H1 (cell line): ENCODE measurements around the gene VPS37C. TPM values are rescaled to one million over a fixed set of nuclear protein-coding genes. Genes with fewer than 3 reads are reported as not detected.

Experiments
- CTCF ChIA-PET: fragments of 300-600 bp; sonication (Branson Sonifier 250); formaldehyde crosslinking; loops from one replicate; lab custom pipeline; 2021; ENCODE audit not compliant: partially characterized antibody; lab: Charles Lee
- POLR2A ChIA-PET: fragments of 300-600 bp; sonication (Branson Sonifier 250); formaldehyde crosslinking; loops from one replicate; lab custom pipeline; 2021; ENCODE audit warnings: inconsistent platforms; ENCODE audit not compliant: partially characterized antibody; lab: Charles Lee
- DNase-seq, 2 experiments: peaks; one replicate each; pipeline versions ENCODE4 v3.0.0 to v3.0.0-alpha.2; 2010 to 2022; ENCODE audit warnings: low spot score in 2 of 2, low read depth in 1 of 2, mixed read lengths in 1 of 2
- FAIRE-seq: peaks from 2 replicates; lab custom pipeline; 2011; peaks lifted over from hg19 to GRCh38; lab: Jason Lieb, UNC
- H2AFZ ChIP-seq: 2 replicates; pipeline ENCODE4 v1.8.1; 2012; ENCODE audit warnings: low read length, inconsistent platforms
- H2AK5ac ChIP-seq: 2 replicates; pipeline ENCODE4 v1.6.1; 2013; ENCODE audit warnings: low read depth, low read length
- H2BK120ac ChIP-seq: replicated peaks from 2 replicates; pipeline ENCODE3; 2013; ENCODE audit warnings: low read depth, low read length, inconsistent platforms
- H2BK12ac ChIP-seq: 2 replicates; pipeline ENCODE4 v1.6.1; 2013; ENCODE audit warnings: low read depth, low read length
- H2BK15ac ChIP-seq: 2 replicates; pipeline ENCODE4 v1.6.1; 2013; ENCODE audit warnings: low read length
- H2BK20ac ChIP-seq: 2 replicates; pipeline ENCODE4 v1.6.1; 2013; ENCODE audit warnings: low read length
- H2BK5ac ChIP-seq: 2 replicates; pipeline ENCODE4 v1.6.1; 2013; ENCODE audit warnings: low read depth, low read length
- H3K14ac ChIP-seq: 2 replicates; pipeline ENCODE4 v1.6.1; 2013; ENCODE audit warnings: inconsistent platforms; ENCODE audit not compliant: insufficient read length
- H3K18ac ChIP-seq: 2 replicates; pipeline ENCODE4 v1.6.1; 2013; ENCODE audit warnings: low read length; ENCODE audit errors: extremely low read depth
- H3K23ac ChIP-seq: 2 replicates; pipeline ENCODE4 v1.6.1; 2013; ENCODE audit warnings: inconsistent platforms; ENCODE audit not compliant: insufficient read length
- H3K23me2 ChIP-seq: 2 replicates; pipeline ENCODE4 v1.6.1; 2013; ENCODE audit warnings: low read depth, low read length
- H3K27ac ChIP-seq: 2 replicates; pipeline ENCODE4 v1.6.1; 2011; ENCODE audit warnings: low read depth, low read length, inconsistent platforms
- H3K27me3 ChIP-seq, 4 experiments: replicated peaks in 1 of 4; 1 replicate in 1 of 4; 2 replicates in 3 of 4; pipeline versions ENCODE4 v1.6.1 to v1.8.1; 2011 to 2013; ENCODE audit warnings: low read length in 3 of 4, mild to moderate bottlenecking in 3 of 4, inconsistent platforms in 2 of 4, mixed read lengths in 2 of 4, moderate library complexity in 1 of 4; ENCODE audit not compliant: control insufficient read depth in 3 of 4, insufficient read depth in 3 of 4; ENCODE audit errors: extremely low read depth in 1 of 4
- H3K36me3 ChIP-seq, 4 experiments: 2 replicates each; pipeline versions ENCODE4 v1.6.1 to v1.8.1; 2011 to 2013; ENCODE audit warnings: mild to moderate bottlenecking in 4 of 4, low read length in 3 of 4, moderate library complexity in 2 of 4, control low read depth in 1 of 4, inconsistent platforms in 1 of 4; ENCODE audit not compliant: insufficient read depth in 4 of 4, control insufficient read depth in 2 of 4
- H3K4ac ChIP-seq: replicated peaks from 2 replicates; pipeline ENCODE3; 2013; ENCODE audit warnings: low read length, low read depth, mixed read lengths, inconsistent platforms; ENCODE audit not compliant: insufficient read length
- H3K4me1 ChIP-seq, 4 experiments: replicated peaks in 1 of 4; 1 replicate in 1 of 4; 2 replicates in 3 of 4; pipeline versions ENCODE4 v1.6.1 to v1.8.1; 2011 to 2013; ENCODE audit warnings: low read length in 3 of 4, inconsistent platforms in 2 of 4, mixed read lengths in 1 of 4; ENCODE audit not compliant: insufficient read depth in 4 of 4, control insufficient read depth in 3 of 4
- H3K4me2 ChIP-seq, 2 experiments: 2 replicates each; pipeline versions ENCODE4 v1.6.1 to v1.8.1; 2011 to 2013; ENCODE audit warnings: low read depth in 2 of 2, low read length in 2 of 2, control low read depth in 1 of 2, inconsistent platforms in 1 of 2, mild to moderate bottlenecking in 1 of 2; ENCODE audit not compliant: insufficient read depth in 1 of 2
- H3K4me3 ChIP-seq, 4 experiments: fragments of 200-600, 300-600 bp in 1 of 4; sonication (generic), shearing (Covaris generic), sonication (Bioruptor Twin) in 1 of 4; 2 replicates each; pipeline versions ENCODE4 v1.5.1 to v1.8.1; 2011 to 2016; ENCODE audit warnings: low read length in 4 of 4, low read depth in 3 of 4, control low read depth in 2 of 4, inconsistent platforms in 2 of 4, mild to moderate bottlenecking in 2 of 4, mixed read lengths in 1 of 4, moderate library complexity in 1 of 4; ENCODE audit not compliant: insufficient read depth in 2 of 4; ENCODE audit errors: extremely low read depth in 1 of 4
- H3K56ac ChIP-seq: replicated peaks from 2 replicates; pipeline ENCODE3; 2013; ENCODE audit warnings: low read depth, mild to moderate bottlenecking, mixed read lengths, low read length, inconsistent platforms; ENCODE audit not compliant: insufficient read length
- H3K79me1 ChIP-seq: 2 replicates; pipeline ENCODE4 v1.6.1; 2013; ENCODE audit warnings: low read depth, low read length, control low read depth
- H3K79me2 ChIP-seq, 2 experiments: 2 replicates each; pipeline versions ENCODE4 v1.6.1 to v1.8.1; 2012 to 2013; ENCODE audit warnings: low read length in 2 of 2, mild to moderate bottlenecking in 2 of 2, inconsistent platforms in 1 of 2; ENCODE audit not compliant: insufficient read depth in 2 of 2, control insufficient read depth in 1 of 2
- H3K9ac ChIP-seq, 4 experiments: replicated peaks in 1 of 4; 1 replicate in 1 of 4; 2 replicates in 3 of 4; pipeline versions ENCODE4 v1.6.1 to v1.8.1; 2011 to 2013; ENCODE audit warnings: low read depth in 3 of 4, low read length in 3 of 4, control low read depth in 2 of 4, mild to moderate bottlenecking in 2 of 4, moderate library complexity in 2 of 4, inconsistent platforms in 1 of 4; ENCODE audit errors: extremely low read depth in 1 of 4
- H3K9me3 ChIP-seq, 2 experiments: 2 replicates each; pipeline versions ENCODE4 v1.6.1 to v1.8.1; 2012 to 2013; ENCODE audit warnings: mild to moderate bottlenecking in 2 of 2, moderate library complexity in 2 of 2, control low read depth in 1 of 2, inconsistent platforms in 1 of 2, low read depth in 1 of 2, low read length in 1 of 2, mixed read lengths in 1 of 2; ENCODE audit not compliant: insufficient read depth in 2 of 2
- H4K20me1 ChIP-seq, 2 experiments: replicated peaks in 1 of 2; 2 replicates each; pipeline versions ENCODE3 to v1.8.1; 2011 to 2013; ENCODE audit warnings: inconsistent platforms in 2 of 2, low read length in 2 of 2, mild to moderate bottlenecking in 1 of 2; ENCODE audit not compliant: insufficient read depth in 2 of 2, control insufficient read depth in 1 of 2
- H4K5ac ChIP-seq: 2 replicates; pipeline ENCODE4 v1.6.1; 2013; ENCODE audit warnings: low read length, low read depth, mixed read lengths, inconsistent platforms; ENCODE audit not compliant: insufficient read length
- H4K8ac ChIP-seq: 2 replicates; pipeline ENCODE4 v1.8.0; 2013; ENCODE audit warnings: mild to moderate bottlenecking, moderate library complexity, low read length, inconsistent platforms; ENCODE audit not compliant: insufficient read depth; ENCODE audit errors: extremely low read depth
- H4K91ac ChIP-seq: replicated peaks from 2 replicates; pipeline ENCODE3; 2013; ENCODE audit warnings: low read length, mixed read lengths, inconsistent platforms; ENCODE audit not compliant: insufficient read length
- BRCA1 ChIP-seq: IDR thresholded peaks from 2 replicates; pipeline ENCODE4 v1.6.1; 2012; ENCODE audit warnings: low read depth, low read length, improper control_type of control experiment
- CEBPB ChIP-seq: IDR thresholded peaks from 2 replicates; pipeline ENCODE4 v1.6.1; 2012; ENCODE audit warnings: low read depth, low read length
- CHD2 ChIP-seq: IDR thresholded peaks from 2 replicates; pipeline ENCODE4 v1.6.1; 2012; ENCODE audit warnings: low read length, improper control_type of control experiment
- CREB1 ChIP-seq: IDR thresholded peaks from 2 replicates; pipeline ENCODE4 v1.6.1; 2012; ENCODE audit warnings: inconsistent platforms
- POU5F1 ChIP-seq: IDR thresholded peaks from 2 replicates; pipeline ENCODE4 v1.6.1; 2011; ENCODE audit warnings: low read depth, mild to moderate bottlenecking, low read length, moderate library complexity
- SIRT6 ChIP-seq: IDR thresholded peaks from one replicate; pipeline ENCODE4 v1.7.1; 2012; ENCODE audit warnings: low read length, inconsistent platforms
- SP4 ChIP-seq: IDR thresholded peaks from 2 replicates; pipeline ENCODE4 v1.6.1; 2012; ENCODE audit warnings: low read length, inconsistent platforms
- TBP ChIP-seq: IDR thresholded peaks from 2 replicates; pipeline ENCODE4 v1.6.1; 2011; ENCODE audit warnings: low read depth, low read length, improper control_type of control experiment
- WGBS, 2 experiments: shearing (Covaris generic) in 1 of 2; methylation state at CpG; one replicate each; pipeline versions ENCODE4 v1.1.6 to v1.1.7; 2013 to 2015; ENCODE audit warnings: low lambda C conversion rate in 2 of 2, mixed read lengths in 2 of 2, inconsistent platforms in 1 of 2, low coverage in 1 of 2, missing lambda C conversion rate in 1 of 2; ENCODE audit not compliant: insufficient replicate concordance in 2 of 2, insufficient coverage in 1 of 2, insufficient read length in 1 of 2; ENCODE audit errors: extremely low coverage in 1 of 2, missing lambda C conversion rate in 1 of 2; 5-methylcytosine and 5-hydroxymethylcytosine counted together
- polyA plus RNA-seq, 7 experiments: library from polyadenylated mRNA; depleted of rRNA in 3 of 7; stranded (reverse) in 5 of 7; unstranded in 2 of 7; fragments of >200 nt in 5 of 7; fragments of 200-250 nt in 2 of 7; gene quantifications; 1 replicate in 5 of 7; 2 replicates in 1 of 7; 4 replicates in 1 of 7; pipeline versions ENCODE4 v1.2.1 to v1.2.3, GENCODE V29; 2011 to 2013; ENCODE audit warnings: missing spikeins in 2 of 7, mixed read lengths in 2 of 7
- total RNA-seq: library from RNA; stranded (reverse); fragmentation: NEBNext Ultra II Directional; extraction: Animal tissue kit (Norgen Biotek cat#: 25700); gene quantifications from 2 replicates; pipeline ENCODE4 v1.2.1, GENCODE V29; 2021

VPS37C gene
- total and polyA plus RNA-seq, 2 of the 8 experiments (the other 6 are each of a cell fraction or from before 2014, with no cell fraction given), result 12.9 to 21.0 TPM

DNA sequence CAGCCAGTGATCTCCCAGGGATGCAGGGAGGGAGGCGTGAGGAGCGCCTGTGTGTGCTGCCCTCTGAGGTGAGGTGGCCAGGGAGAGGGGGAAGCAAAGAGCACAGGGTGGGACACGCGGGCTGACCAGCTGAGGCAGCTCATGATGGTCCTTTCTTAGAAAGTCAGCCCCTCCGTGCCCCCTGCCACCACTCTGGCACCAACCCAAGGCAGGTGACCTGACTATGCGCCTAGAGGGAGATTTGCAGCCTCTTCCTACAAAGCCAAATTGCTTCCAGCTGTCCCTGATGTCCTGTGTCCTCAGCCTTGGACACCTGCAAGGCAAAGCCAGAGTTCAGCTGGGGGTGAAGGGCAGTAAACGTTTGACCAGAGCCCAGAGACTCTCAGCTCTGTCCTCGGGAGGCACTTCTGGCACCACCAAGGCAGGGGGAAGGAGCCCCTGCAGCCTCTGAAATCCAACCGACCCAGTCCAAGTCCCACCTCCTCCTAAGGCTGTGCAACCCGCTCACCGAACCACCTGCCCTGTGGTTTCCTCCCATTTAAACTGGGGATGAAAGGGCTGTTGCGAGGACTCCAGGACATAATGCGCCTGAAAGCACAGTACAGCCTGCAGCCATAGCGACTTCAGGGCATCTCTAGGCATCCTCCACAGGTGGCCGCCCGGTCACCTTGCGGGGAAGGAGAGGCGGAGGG, 32.1 kb downstream of the VPS37C start:
- Histone ChIP-seq H4K5ac (no peak overlapping the region), H4K8ac (no peak overlapping the region), H2BK5ac (no peak overlapping the region), H3K27me3 (no peaks in the 10 kb centered on the region), H3K9ac (no peak overlapping the region), H3K27ac (no peak overlapping the region), H3K4ac (no peak overlapping the region), H3K23me2 (no peaks in the 10 kb centered on the region), H3K18ac (no peak overlapping the region), H3K9me3 (no peaks in the 10 kb centered on the region), H3K4me1 (peaks cover 0 to 3% (median 1%) of the 10 kb centered on the region in 4 experiments; a peak in 4 of 7 replicates), H2BK120ac (no peak overlapping the region), H3K14ac (no peak overlapping the region), H2AK5ac (no peak overlapping the region), H3K79me2 (no peaks in the 10 kb centered on the region), H3K23ac (no peak overlapping the region), H2BK15ac (0 out of 2 replicates have a peak overlapping the region, but pooled peaks have one; percentile 12), H3K4me3 (no peak overlapping the region), H3K56ac (no peak overlapping the region), H2AFZ (no peak overlapping the region), H3K4me2 (peak overlapping the region in 1 of 2 experiments; percentile 18; a peak in 1 of 4 replicates), H2BK20ac (no peak overlapping the region), H4K20me1 (peaks cover 0 to 3% of the 10 kb centered on the region in 2 experiments), H3K79me1 (no peaks in the 10 kb centered on the region), H2BK12ac (no peak overlapping the region), H3K36me3 (no peaks in the 10 kb centered on the region; a peak in 2 of 8 replicates), H4K91ac (no peak overlapping the region)
- FAIRE-seq, result no peak
- CTCF ChIA-PET, result interaction anchor here (0.6 to 7.1 kb wide), 36 partner anchors 10 to 664 kb away, joined by 3 to 38 read pairs (median 3); partner anchors contain the start of gene FEN1
- 83% methylated on average over 15 of the region's 18 CpGs; no CpG with 5 or more reads in 1 of the 2 experiments for WGBS, 2 experiments
- POLR2A ChIA-PET, result interaction anchor here (0.6 to 1.0 kb wide), 2 partner anchors 11 to 16 kb away, joined by 3 to 4 read pairs; no protein-coding TSS in a partner anchor
- DNase-seq, result no peak
- TF ChIP-seq CHD2 (no peak), SP4 (no peak), BRCA1 (no peak), CREB1 (no peak), CEBPB (no peak), TBP (no peak), POU5F1 (no peak), SIRT6 (no peak)
